Central memory CD4-positive, alpha-beta T cell (primary cell): ENCODE measurements around the gene TIMP4.

Source experiments
- DNase-seq: peaks from one replicate; pipeline ENCODE4 v3.0.0; 2022

The TIMP4 gene

DNA sequence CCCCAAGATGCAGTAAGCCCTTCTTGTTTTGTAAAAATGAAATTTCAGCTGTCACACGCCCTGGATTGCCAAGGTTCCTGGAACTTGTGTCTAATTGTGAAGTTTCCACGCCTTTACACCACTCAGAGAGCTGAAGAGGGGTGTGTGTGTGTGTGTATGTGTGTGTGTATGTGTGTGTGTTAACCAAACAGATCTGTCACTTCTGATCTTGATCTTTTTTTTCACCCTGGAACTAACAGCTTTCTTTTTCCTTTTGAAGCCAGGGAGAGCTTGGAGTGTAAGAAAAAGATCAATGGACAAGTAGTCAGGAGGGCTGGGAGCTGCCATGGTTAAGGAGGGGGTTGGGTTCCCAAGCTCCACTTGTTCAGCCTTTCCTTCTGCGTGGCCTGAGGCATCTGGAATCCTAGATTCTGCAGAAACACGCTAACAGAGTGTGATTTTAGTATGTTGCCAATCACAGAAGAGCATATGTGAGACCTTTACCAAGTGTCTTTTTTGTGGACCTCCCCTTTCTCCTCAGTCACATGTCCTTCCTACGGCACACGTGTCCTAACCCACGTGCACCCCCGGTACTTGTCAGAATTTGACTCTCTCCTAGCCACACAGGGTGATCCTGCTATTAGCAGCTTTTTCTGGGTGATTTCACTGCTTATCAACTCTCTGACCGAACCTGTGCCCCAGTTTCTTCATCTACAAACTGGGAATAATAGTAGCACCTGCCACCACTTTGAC lies 11.5 kb downstream of the TIMP4 start:
- DNase-seq = no peak

DNA sequence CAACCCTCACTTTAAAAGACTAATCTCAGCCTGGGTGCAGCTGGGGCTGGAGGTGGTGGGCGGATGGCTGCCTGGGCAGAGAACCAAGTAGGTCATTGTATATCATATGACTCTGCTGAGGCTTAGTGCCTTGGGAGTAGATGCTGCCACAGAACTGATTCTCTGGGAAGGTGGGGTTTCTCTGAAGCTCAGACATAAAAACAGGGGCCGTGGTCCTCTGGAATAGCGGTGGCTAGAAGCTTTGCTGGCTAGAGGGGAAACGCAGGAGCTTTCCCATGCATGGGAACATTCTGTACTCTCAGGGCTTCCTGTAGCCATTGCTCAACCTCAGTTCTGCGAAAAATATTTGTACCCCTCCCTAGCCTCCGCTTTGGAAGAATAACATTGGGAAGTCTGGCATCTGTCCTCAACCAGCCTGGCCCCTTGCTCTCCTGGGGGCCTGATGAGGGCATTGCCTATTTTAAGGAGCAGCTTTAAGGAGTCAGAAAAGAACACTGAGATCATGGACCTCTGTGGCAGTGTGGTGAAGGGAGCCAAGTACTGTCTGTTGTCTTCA lies 14.7 kb downstream of the TIMP4 start:
- no peak for DNase-seq

DNA sequence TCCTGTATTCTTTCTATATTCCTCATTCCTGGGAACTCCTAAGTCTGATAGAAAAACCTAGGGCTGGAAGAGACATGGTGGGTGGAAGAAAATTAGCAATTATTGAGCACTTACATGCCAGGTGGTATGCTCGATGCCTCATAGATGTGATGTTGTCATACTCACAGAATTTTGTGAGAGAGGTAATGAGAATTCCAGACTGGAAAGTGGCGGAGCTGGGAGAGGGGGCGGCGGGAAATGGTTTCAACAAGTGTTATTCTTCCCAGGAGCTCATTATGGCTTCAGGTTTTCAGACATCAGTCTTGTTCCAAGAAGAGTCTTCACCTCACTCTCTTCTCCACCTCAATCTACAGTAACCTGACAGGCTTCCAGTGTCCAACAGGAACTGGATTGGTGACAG lies 16.2 kb downstream of the TIMP4 start:
- no peak for DNase-seq

DNA sequence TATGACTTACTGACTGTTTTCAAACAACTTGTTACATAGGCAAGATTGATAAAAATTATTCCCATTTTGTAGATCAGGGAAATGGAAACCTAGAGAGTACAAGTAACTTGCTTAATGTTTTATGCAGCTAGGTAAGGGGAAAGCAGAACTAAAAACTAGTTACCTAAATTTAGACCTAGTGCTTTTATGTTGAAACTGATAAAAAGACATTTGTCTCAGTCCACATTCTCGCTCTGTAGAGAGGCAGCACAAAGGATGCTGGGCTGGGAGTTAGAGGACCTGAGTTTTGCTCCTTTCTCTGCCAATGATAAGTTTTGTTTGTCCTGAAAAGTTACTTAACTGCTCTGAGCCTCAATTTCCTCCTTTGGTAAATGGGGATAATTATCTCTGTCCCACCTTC lies 17.4 kb downstream of the TIMP4 start:
- DNase-seq = no peak

GRCh38 chr3:12139111-12139511 lies 19.6 kb downstream of the TIMP4 start:
- no peak for DNase-seq

DNA sequence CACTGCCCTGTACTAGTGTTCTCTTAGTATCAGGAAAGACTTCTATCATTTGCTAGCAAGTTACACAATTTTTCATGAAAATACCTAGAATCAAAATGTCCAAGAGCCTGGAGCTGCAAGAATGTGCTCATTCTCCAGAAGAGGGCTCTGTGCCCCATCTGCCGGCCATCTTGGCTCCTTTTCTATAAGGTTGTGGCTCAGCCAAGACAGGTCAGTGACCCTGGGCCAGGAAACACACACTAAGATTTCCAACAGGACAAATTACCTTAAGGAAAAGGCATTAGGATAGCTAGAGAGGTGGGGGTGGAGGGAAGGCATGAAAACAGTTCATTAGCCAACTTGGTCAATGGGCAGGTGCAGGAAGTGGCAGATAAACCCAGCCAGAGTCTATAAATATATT lies 20.7 kb downstream of the TIMP4 start:
- no peak for DNase-seq

DNA sequence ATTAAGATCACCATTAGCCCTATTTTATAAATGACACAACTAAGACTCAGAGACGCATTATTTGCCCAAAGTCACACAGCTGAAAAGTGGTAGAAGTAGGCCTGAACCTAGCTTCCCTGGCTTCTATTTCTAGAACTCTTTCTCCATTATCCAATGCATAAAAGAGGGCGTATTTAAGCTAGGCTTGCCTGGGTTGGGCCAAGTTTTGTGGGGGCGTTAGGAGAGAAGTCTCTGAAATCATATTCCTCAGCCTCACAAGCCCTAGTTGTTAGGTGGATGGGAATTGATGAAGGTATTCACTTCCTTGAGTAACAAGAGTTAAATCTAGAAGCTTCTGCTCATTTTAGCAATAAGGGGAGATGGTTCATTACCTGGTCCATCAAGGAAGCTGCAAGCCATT lies 22.3 kb downstream of the TIMP4 start:
- no peak for DNase-seq

DNA sequence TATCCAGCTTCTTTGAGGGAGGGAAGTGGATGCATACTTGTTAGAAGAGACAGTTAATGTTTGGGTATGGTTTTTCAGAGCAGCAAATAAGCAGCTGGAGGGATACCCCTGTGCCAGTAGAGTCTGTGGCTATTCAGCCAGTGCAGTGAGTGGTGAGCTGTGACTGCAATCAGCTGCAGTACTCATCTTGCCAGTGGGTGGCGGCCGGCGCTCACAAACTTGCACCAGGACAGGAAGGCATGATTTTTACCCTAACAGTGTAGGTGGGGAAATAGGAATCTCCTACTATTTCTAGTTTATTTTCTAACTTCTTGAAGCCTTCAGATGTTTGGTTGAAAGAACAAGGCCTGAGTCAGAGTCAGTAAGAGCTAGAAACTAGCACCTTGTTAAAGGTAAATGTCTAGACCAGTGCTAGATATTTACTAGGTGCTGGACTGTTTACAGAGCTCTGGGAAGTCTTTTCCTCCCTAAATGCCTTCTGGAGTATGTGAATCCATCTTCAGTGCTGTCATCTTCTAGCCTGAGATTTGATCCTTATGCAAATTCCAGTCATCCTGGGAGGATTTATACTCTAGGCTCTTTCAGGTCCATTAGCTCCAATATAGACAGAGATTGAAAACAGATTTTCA lies 23.6 kb downstream of the TIMP4 start:
- peak; percentile 29 for DNase-seq

DNA sequence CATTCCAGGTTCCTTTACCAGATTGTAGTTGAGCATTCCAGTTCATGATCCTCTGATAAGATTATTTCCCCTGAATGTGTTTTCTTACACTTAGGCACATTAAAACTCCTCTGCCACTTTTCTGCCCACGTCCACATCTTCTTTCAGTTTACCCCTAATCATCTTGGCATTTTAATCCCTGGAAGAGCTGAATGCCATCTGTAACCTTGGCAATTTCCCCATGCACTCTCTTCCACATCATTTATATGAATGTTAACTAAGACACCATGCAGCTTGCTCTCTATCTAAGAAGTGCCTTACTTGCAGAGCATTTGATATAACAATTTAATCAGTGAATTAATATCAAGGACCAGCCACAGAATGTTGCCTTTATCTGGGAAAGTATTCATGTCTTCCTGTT lies 25.8 kb downstream of the TIMP4 start:
- DNase-seq = no peak

DNA sequence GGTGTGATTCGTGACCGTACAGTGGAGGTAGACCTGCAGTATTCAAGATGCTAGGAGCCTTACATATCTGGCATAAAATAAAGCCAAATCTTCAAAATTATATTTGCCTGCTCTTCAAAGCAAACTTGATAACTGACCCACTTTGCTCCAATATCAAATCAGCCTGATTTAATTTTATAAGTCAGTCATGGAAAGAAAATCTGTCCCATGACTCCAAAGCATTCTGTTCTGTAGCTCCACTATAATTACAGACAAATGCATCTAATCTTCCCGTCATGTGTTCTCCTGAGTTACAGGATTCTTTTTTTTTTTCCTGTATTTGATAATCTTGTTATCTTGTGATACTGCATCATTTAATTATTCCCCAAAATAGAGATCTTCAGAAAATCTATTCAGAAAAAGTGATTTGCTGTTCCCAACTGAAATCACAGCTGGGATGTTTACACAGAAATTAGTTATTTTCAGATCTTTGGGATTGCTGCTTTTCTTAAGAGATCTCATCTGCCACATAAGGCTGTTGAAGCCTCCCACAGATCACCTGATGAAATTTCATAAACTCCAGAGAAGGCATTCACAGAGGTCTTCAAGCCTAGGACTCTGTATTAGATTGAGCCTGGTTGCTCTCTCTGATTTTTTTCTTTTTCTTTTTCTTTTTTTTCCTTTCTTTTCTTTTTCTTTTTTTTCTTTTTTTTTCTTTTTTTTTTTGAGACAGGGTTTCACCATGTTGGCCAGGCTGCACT lies 27.2 kb downstream of the TIMP4 start:
- no peak for DNase-seq

- DNase-seq = no peak
These were observed 31.3 kb downstream of the TIMP4 start for GRCh38 chr3:12127391-12127790.

GRCh38 chr3:12125772-12126171 lies 32.9 kb downstream of the TIMP4 start:
- DNase-seq = no peak

DNA sequence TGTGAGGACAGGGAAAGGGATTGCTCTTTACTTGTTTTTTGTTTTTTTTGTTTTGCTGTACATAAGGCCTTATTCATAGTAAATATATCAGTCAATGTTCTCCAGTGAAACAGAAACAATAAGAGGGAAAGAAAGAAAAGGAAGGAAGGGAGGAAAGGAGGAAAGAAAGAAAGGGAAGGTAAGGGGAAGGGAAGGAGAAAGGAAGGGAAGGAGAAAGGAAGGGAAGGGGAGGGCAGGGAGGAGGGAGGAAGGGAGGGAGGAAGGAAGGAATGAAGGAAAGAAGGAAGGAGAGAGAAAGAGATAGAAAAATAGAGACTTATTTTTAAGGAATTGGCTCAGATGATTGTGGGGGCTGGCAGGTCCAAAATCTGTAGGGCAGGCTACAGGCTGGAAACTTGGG lies 37.2 kb downstream of the TIMP4 start:
- no peak for DNase-seq

DNA sequence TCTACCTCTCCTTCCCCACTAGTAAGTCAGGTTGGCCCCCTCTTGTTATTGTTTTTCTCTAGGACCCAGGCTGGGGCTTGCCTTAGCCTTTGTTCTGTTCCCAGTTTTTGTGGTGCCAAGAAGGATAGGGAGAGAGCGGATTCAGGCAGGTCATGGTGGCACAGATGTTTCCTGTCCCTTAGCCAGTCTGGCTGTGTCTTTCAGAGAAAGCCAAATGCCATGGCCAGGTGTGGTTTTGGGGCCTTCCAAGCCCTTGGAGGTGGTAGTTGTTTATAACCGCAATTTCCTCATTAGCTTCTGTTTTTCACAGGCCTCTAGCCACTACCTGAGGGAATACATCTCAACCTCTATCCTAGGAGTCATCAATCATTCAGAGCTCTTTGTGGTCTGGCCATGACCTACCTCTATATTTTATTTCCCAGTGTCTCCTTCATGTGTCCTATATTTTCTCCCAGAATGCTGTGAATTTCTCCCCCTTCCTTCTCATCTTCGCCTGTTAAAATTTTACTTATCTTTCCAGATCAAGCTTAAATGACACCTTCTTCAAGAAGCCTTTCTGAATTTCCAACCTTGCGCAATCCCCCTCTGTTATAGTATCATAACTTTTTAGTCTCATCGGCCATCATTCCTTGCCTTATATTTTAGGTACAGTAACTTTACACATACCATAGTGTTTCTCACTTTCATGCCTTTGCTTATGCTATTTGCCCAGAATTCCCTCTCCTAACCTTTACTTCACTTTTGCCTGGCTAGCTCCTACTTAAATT lies 38.2 kb downstream of the TIMP4 start:
- no peak for DNase-seq

DNA sequence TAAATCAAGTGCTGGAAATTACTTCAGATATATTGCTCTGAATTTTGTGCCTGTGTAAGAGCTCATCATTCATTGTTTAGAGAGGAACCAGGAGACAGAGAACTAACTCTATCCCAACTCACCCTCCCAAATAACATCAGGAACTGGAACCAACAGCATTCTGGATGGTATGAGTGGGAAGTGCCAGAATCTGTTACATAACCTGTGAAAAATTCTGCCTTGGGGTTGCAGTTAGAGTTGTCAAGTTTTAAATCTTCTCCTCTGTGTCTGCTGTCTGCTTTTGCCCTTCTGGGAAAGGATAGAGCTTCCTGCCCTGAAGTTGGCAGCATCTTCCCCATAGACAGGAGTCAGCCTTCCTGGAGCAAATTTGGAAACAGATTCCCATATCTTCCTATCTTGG lies 41.2 kb downstream of the TIMP4 start:
- no peak for DNase-seq

- no peak for DNase-seq
These were observed 41.8 kb downstream of the TIMP4 start for GRCh38 chr3:12116870-12117269.

DNA sequence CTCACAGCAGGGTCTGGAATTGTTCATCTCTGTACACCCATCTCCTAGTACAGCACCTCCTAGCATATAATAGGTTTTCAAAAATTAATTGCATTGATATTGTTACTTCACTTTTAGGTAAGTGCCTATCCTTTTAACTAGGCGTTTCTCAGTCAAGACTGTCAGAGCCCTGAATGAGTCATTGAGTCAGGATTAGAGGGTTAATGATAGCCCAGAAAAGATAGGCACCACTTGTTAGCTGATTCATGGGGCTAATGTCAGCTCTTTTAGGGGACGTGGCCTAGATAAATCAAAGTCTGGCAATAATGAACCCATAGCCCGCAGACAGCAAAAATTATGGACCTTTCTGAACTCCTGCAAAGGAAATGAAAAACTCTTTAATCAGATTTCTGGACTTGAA lies 42.9 kb downstream of the TIMP4 start:
- no peak for DNase-seq

DNA sequence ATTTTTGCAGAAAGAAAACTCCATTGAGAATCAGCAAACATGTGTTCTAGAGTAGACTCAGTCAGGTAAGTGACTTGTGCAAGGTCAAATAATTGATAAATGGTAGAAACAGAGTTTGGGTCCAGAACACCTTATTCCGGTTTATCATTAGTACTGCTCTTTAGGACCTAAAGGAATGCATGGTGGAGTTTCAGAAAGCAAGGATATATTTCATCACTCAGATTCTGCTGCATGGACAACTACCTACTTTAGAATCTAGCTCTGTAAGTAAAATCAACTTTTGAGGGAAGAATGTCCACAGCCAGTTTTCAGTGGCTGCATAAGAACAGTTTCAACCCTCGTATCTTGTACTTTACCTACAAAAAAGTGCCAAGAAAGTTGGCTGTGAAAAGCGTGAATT lies 43.6 kb downstream of the TIMP4 start:
- no peak for DNase-seq

GRCh38 chr3:12114251-12114650 lies 44.5 kb downstream of the TIMP4 start:
- no peak for DNase-seq

- no peak for DNase-seq
These were observed 51.5 kb downstream of the TIMP4 start for GRCh38 chr3:12107071-12107713.
